ENCODE measurements around the gene GRID1. TPM values are rescaled to one million over a fixed set of nuclear protein-coding genes. Genes with fewer than 3 reads are reported as not detected.
"Not testable (repeated sequence)": the region's sequence is repeated elsewhere in the genome, so short reads cannot be mapped to it uniquely, and the experiment has no call there.

Gene GRID1
- total RNA-seq, 4 donors from 2014 or later: 0.40 to 1.9 (median 1.00) TPM

DNA sequence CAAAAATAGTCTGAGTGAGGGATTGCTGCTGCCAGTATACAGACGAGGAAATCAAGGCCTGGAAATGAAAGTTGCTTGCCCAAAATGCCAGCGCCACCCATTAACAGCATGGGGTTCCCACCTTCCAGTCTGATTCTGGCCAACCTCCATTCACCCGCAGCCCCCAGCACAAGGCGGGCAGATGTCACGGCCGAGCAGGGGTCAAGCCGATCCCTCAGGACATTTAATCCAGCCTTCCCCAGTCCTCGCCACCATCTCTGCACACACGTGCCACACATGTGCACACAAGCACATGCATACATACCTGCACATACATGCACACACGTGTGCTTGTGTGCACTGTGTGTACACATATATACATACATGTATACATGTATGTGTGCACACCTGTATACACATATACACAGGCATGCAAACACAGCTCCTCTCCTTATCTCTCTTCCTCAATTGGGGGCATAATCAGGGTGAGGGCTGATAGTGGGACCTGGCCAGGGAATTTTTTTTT, 122.9 kb downstream of the GRID1 start:
- TF ChIP-seq EP300 (IDR thresholded peaks at IDR 0.05; ENCODE audit: low read depth): no peak
- no peak for TF ChIP-seq POLR2AphosphoS5 (IDR thresholded peaks at IDR 0.05)
- no peak for TF ChIP-seq POLR2A (IDR thresholded peaks at IDR 0.05)
- TF ChIP-seq CTCF (IDR thresholded peaks at IDR 0.05): no peak
- Histone ChIP-seq H3K27ac (no peak overlapping the region), H3K36me3 (no peaks in the 10 kb centered on the region), H3K4me3 (no peak overlapping the region), H3K9me3 (no peaks in the 10 kb centered on the region), H3K4me1 (no peaks in the 10 kb centered on the region), H3K27me3 (no peaks in the 10 kb centered on the region)
- in situ Hi-C loops (cut with MboI; ENCODE audit: low pct_ligation_motif_present in 1 of 4, low pct_unique_long_range_greater_than_20kb in 1 of 4, low sequenced_read_pairs in 3 of 4): no loop called here
- DNase-seq: no peak
- intact Hi-C loops (cut with DNase I; ENCODE audit: low total_unique reads): no loop called here
- WGBS, 2 donors (ENCODE audit: low coverage in 1 of 2): 80 to 93% methylated on average over 3 to 10 of the region's 10 CpGs

- no peak overlapping the region for H3K4me3 ChIP-seq
- H3K4me1 ChIP-seq: no peaks in the 10 kb centered on the region
- no peaks in the 10 kb centered on the region for H3K36me3 ChIP-seq
- intact Hi-C loops (cut with DNase I; ENCODE audit: low total_unique reads): no loop called here
- WGBS, 2 donors (ENCODE audit: low coverage in 1 of 2): 67 to 78% methylated on average over 1 to 4 of the region's 4 CpGs
- no peak for DNase-seq
- H3K9me3 ChIP-seq: no peaks in the 10 kb centered on the region
- H3K27ac ChIP-seq: no peak overlapping the region
- TF ChIP-seq POLR2AphosphoS5 (IDR thresholded peaks at IDR 0.05) (no peak), CTCF (IDR thresholded peaks at IDR 0.05) (no peak), POLR2A (IDR thresholded peaks at IDR 0.05) (no peak), EP300 (IDR thresholded peaks at IDR 0.05; ENCODE audit: low read depth) (no peak)
- no peaks in the 10 kb centered on the region for H3K27me3 ChIP-seq
- in situ Hi-C loops (cut with MboI; ENCODE audit: low pct_ligation_motif_present in 1 of 4, low pct_unique_long_range_greater_than_20kb in 1 of 4, low sequenced_read_pairs in 3 of 4): no loop called here
Observed at GRCh38 chr10:86242761-86243160, 123.8 kb downstream of the GRID1 start.

DNA sequence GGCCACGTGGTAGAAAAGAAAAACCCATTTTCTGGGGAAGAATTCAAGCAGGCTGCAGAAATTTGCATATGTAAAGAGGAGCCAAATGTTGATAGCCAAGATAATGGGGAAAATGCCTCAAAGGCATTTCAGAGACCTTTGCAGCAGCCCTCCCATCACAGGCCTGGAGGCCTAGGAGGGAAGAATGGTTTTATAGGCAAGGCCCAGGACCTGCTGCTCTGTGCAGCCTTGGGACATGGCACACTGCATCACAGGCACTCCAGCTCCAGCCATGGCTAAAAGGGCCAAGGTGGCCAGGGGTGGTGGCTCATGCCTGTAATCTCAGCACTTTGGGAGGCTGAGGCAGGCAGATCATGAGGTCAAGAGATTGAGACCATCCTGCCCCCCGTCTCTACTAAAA, 128.5 kb downstream of the GRID1 start:
- H3K9me3 ChIP-seq; in situ Hi-C loops (cut with MboI; ENCODE audit: low pct_ligation_motif_present in 1 of 4, low pct_unique_long_range_greater_than_20kb in 1 of 4, low sequenced_read_pairs in 3 of 4); DNase-seq; H3K36me3 ChIP-seq; H3K4me1 ChIP-seq; H3K27ac ChIP-seq; H3K4me3 ChIP-seq; intact Hi-C loops (cut with DNase I; ENCODE audit: low total_unique reads); H3K27me3 ChIP-seq: not testable (repeated sequence)
- WGBS, 2 donors (ENCODE audit: low coverage in 1 of 2): 0 to 29% methylated on average over 1 to 2 of the region's 2 CpGs

GRCh38 chr10:86234541-86235270, 131.9 kb downstream of the GRID1 start:
- no peak for DNase-seq
- 67 to 75% methylated on average over 4 to 11 of the region's 11 CpGs for WGBS, 2 donors (ENCODE audit: low coverage in 1 of 2)
- in situ Hi-C loops (cut with MboI; ENCODE audit: low pct_ligation_motif_present in 1 of 4, low pct_unique_long_range_greater_than_20kb in 1 of 4, low sequenced_read_pairs in 3 of 4): no loop called here
- Histone ChIP-seq H3K4me1 (no peaks in the 10 kb centered on the region), H3K9me3 (no peaks in the 10 kb centered on the region), H3K27me3 (no peaks in the 10 kb centered on the region), H3K36me3 (no peaks in the 10 kb centered on the region), H3K4me3 (no peak overlapping the region), H3K27ac (no peak overlapping the region)
- intact Hi-C loops (cut with DNase I; ENCODE audit: low total_unique reads): no loop called here
- TF ChIP-seq EP300 (IDR thresholded peaks at IDR 0.05; ENCODE audit: low read depth) (no peak), POLR2A (IDR thresholded peaks at IDR 0.05) (no peak), CTCF (IDR thresholded peaks at IDR 0.05) (no peak), POLR2AphosphoS5 (IDR thresholded peaks at IDR 0.05) (no peak)

DNA sequence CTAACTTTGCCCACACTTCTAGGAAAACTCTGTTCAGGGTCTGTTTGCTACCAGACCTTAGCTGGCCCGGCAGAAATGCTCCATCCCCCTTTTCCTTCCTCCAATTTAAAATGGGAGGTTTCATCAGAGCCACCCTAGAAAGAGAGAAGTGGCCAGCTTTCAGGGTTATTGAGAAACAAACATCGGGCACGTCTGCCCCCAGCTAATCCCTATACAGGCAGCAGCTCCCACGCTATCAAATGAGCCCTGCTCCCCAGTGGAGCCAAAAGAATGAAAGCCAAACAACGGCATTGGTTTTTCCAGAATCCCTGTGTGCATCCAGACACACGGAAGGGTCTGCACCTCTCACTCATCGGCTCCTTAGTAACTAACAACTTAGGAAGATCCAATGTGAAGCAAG, 132.5 kb downstream of the GRID1 start:
- no peaks in the 10 kb centered on the region for H3K9me3 ChIP-seq
- H3K36me3 ChIP-seq: no peaks in the 10 kb centered on the region
- H3K27me3 ChIP-seq: no peaks in the 10 kb centered on the region
- no peaks in the 10 kb centered on the region for H3K4me1 ChIP-seq
- in situ Hi-C loops (cut with MboI; ENCODE audit: low pct_ligation_motif_present in 1 of 4, low pct_unique_long_range_greater_than_20kb in 1 of 4, low sequenced_read_pairs in 3 of 4): no loop called here
- no peak overlapping the region for H3K4me3 ChIP-seq
- no peak overlapping the region for H3K27ac ChIP-seq
- intact Hi-C loops (cut with DNase I; ENCODE audit: low total_unique reads): no loop called here
- DNase-seq: no peak
- 40 to 62% methylated on average over 3 to 7 of the region's 7 CpGs for WGBS, 2 donors (ENCODE audit: low coverage in 1 of 2)
- TF ChIP-seq CTCF (IDR thresholded peaks at IDR 0.05) (no peak), POLR2AphosphoS5 (IDR thresholded peaks at IDR 0.05) (no peak), POLR2A (IDR thresholded peaks at IDR 0.05) (no peak), EP300 (IDR thresholded peaks at IDR 0.05; ENCODE audit: low read depth) (no peak)
